ENCODE measurements around the gene FBXW8.

FBXW8 gene

GRCh38 chr12:116996093-116996492, 85.3 kb downstream of the FBXW8 start:
- no peak for DNase-seq (ENCODE audit: low spot score)

GRCh38 chr12:116996621-116997020, 85.9 kb downstream of the FBXW8 start:
- DNase-seq (ENCODE audit: low spot score) = no peak

GRCh38 chr12:116999066-116999465, 88.3 kb downstream of the FBXW8 start:
- no peak for DNase-seq (ENCODE audit: low spot score)

- peak; percentile 58 for DNase-seq (ENCODE audit: low spot score)
Observed at GRCh38 chr12:117000316-117000715, 89.6 kb downstream of the FBXW8 start.

GRCh38 chr12:117002051-117002817, 91.5 kb downstream of the FBXW8 start:
- DNase-seq (ENCODE audit: low spot score) = no peak

- no peak for DNase-seq (ENCODE audit: low spot score)
Observed at GRCh38 chr12:117003883-117004404, 93.2 kb downstream of the FBXW8 start.

- no peak for DNase-seq (ENCODE audit: low spot score)
Observed at GRCh38 chr12:117005417-117006046, 94.8 kb downstream of the FBXW8 start.

- DNase-seq (ENCODE audit: low spot score) = no peak
Observed at GRCh38 chr12:117006333-117006732, 95.6 kb downstream of the FBXW8 start.

GRCh38 chr12:117007577-117007976, 96.8 kb downstream of the FBXW8 start:
- DNase-seq (ENCODE audit: low spot score) = no peak

- no peak for DNase-seq (ENCODE audit: low spot score)
Observed at GRCh38 chr12:117009759-117010158, 99.0 kb downstream of the FBXW8 start.

- no peak for DNase-seq (ENCODE audit: low spot score)
Observed at GRCh38 chr12:117010693-117011451, 100.1 kb downstream of the FBXW8 start.

GRCh38 chr12:117011988-117012805, 101.4 kb downstream of the FBXW8 start:
- no peak for DNase-seq (ENCODE audit: low spot score)

GRCh38 chr12:117013726-117014125, 103.0 kb downstream of the FBXW8 start:
- no peak for DNase-seq (ENCODE audit: low spot score)

GRCh38 chr12:117014342-117014887, 103.7 kb downstream of the FBXW8 start:
- DNase-seq (ENCODE audit: low spot score) = no peak

- no peak for DNase-seq (ENCODE audit: low spot score)
Observed at GRCh38 chr12:117015811-117016210, 105.1 kb downstream of the FBXW8 start.

- no peak for DNase-seq (ENCODE audit: low spot score)
Observed at GRCh38 chr12:117017807-117018206, 107.1 kb downstream of the FBXW8 start.

GRCh38 chr12:117018276-117018675, 107.5 kb downstream of the FBXW8 start:
- no peak for DNase-seq (ENCODE audit: low spot score)

- DNase-seq (ENCODE audit: low spot score) = no peak
Observed at GRCh38 chr12:117018685-117019084, 107.9 kb downstream of the FBXW8 start.

- DNase-seq (ENCODE audit: low spot score) = no peak
Observed at GRCh38 chr12:117019866-117020265, 109.1 kb downstream of the FBXW8 start.

- DNase-seq (ENCODE audit: low spot score) = no peak
Observed at GRCh38 chr12:117020536-117021220, 109.9 kb downstream of the FBXW8 start.

- DNase-seq (ENCODE audit: low spot score) = no peak
Observed at GRCh38 chr12:117022465-117022864, 111.7 kb downstream of the FBXW8 start.
